ENCODE data around the gene FHOD3. TPM values are rescaled to one million over a fixed set of nuclear protein-coding genes. Genes with fewer than 3 reads are reported as not detected.

FHOD3 gene
- total and polyA plus RNA-seq, 2 of the 13 experiments (the other 11 are each of a cell fraction or from before 2014, with no cell fraction given): 0.07 TPM; not detected in 1

GRCh38 chr18:36296650-36297416, 680 bp upstream of the FHOD3 start:
- intact Hi-C loops (cut with micrococcal nuclease; ENCODE audit: unreplicated experiment): loop anchor here (2.0 to 5.0 kb wide), 2 partner anchors 116 to 275 kb away; no protein-coding TSS in a partner anchor
- in situ Hi-C loops (cut with HindIII; ENCODE audit: extremely low pct_ligation_motif_present, low pct_unique_long_range_greater_than_20kb): loop anchor here (10.0 kb wide), 1 partner anchor 278 kb away; no protein-coding TSS in a partner anchor
- peak overlapping the region; percentile 47 to 67 (median 52); a peak in 5 of 6 replicates for H3K4me3 ChIP-seq (replicated peaks in 1 of 3; ENCODE audit: insufficient read depth in 1 of 3, low read depth in 2 of 3, low read length in 3 of 3)
- ChIA-PET POLR2A (no interaction called here), CTCF (ENCODE audit: low intra/inter-chr PET ratio, low total read pairs) (interaction anchor here (1.4 kb wide), 2 partner anchors 275 to 460 kb away, joined by 3 to 4 read pairs; no protein-coding TSS in a partner anchor)
- under 1% methylated on average over 25 of the region's 47 CpGs for WGBS (ENCODE audit: low lambda C conversion rate)
- H3K79me2 ChIP-seq (ENCODE audit: insufficient read depth, low read length): no peaks in the 10 kb centered on the region
- H3K4me2 ChIP-seq (ENCODE audit: low read depth, low read length): peak overlapping the region; percentile 80
- H4K20me1 ChIP-seq (ENCODE audit: insufficient read depth, low read length): no peaks in the 10 kb centered on the region
- H3K4me1 ChIP-seq (ENCODE audit: insufficient read depth, low read length): peaks cover 9% of the 10 kb centered on the region; the same call in 1 of the 2 replicates
- no peak overlapping the region for H3K27ac ChIP-seq (ENCODE audit: extremely low read length, insufficient read depth, low read length)
- no TSS peak for BruUV-seq (replicated peaks)
- DNase-seq (ENCODE audit: low spot score) (peak; percentile 32), FAIRE-seq (peak; percentile 42), ATAC-seq (peak; percentile 86)
- peaks cover 0 to 50% of the 10 kb centered on the region in 2 experiments; a peak in 4 of 5 replicates for H3K27me3 ChIP-seq (ENCODE audit: control insufficient read depth in 1 of 2, insufficient read depth in 2 of 2, low read length in 2 of 2)
- H2AFZ ChIP-seq (ENCODE audit: low read length): no peak overlapping the region
- no peaks in the 10 kb centered on the region for H3K36me3 ChIP-seq (replicated peaks in 1 of 2; ENCODE audit: control insufficient read depth in 1 of 2, insufficient read depth in 2 of 2, low read length in 2 of 2)
- H3K9ac ChIP-seq (ENCODE audit: insufficient read depth, low read depth, low read length): no peak overlapping the region
- H3K9me3 ChIP-seq (ENCODE audit: low read length): no peaks in the 10 kb centered on the region
- TF ChIP-seq YY1 (IDR thresholded peaks at IDR 0.05; ENCODE audit: insufficient read depth, insufficient replicate concordance, low read depth, low read length): peak; percentile 26
- TF ChIP-seq KDM2A (CRISPR knock-in tag; IDR thresholded peaks at IDR 0.05; ENCODE audit: borderline replicate concordance, low read depth): peak; percentile 61; the same call in 1 of the 2 replicates
- no peak for TF ChIP-seq ZKSCAN1 (IDR thresholded peaks at IDR 0.05; ENCODE audit: low read length)
- no peak for TF ChIP-seq ZNF646 (CRISPR knock-in tag; IDR thresholded peaks at IDR 0.05)
- peak in 1 of 2 experiments; percentile 38; a peak in 1 of 4 replicates for TF ChIP-seq HMGXB4 (CRISPR knock-in tag; IDR thresholded peaks at IDR 0.05; ENCODE audit: borderline replicate concordance in 1 of 2, low read depth in 1 of 2)
- TF ChIP-seq EED (CRISPR knock-in tag; IDR thresholded peaks at IDR 0.05): peak; percentile 42; the same call in 1 of the 2 replicates
- peak; percentile 76 for TF ChIP-seq CTCF (CRISPR knock-in tag; IDR thresholded peaks at IDR 0.05)
- no peak for TF ChIP-seq ZNF775 (CRISPR knock-in tag; IDR thresholded peaks at IDR 0.05; ENCODE audit: borderline replicate concordance)
- peak; percentile 9; the same call in 1 of the 2 replicates for TF ChIP-seq ZNF800 (CRISPR knock-in tag; IDR thresholded peaks at IDR 0.05)

Measured in HepG2 (cell line).